Stimulated activated effector memory CD8-positive, alpha-beta T cell treated with anti-CD3 and anti-CD28 coated beads, Interleukin-12 subunit alpha, Interleukin-12 subunit beta, amount 100 ng/mL, for 72 hours (primary cell): ENCODE data around the gene RAB8A.
A peak's percentile ranks its signal among the peaks of the same experiment; 100 is the strongest.
"Not testable (repeated sequence)": the region's sequence is repeated elsewhere in the genome, so short reads cannot be mapped to it uniquely, and the experiment has no call there.

Experiments used
- ATAC-seq: fragments of 150-1000 bp; cut with Tn5 transposase; 2 replicates; pipeline ENCODE4 v1.10.0; 2021
- DNase-seq, 2 donors: peaks; one replicate each; pipeline ENCODE4 v3.0.0; 2021 to 2022; ENCODE audit warnings: low spot score in 2 of 2
- H3K27ac Mint-ChIP-seq: one replicate; pipeline ENCODE4 v1.8.0; 2022; ENCODE audit warnings: mild to moderate bottlenecking, mixed read lengths
- H3K36me3 Mint-ChIP-seq: one replicate; pipeline ENCODE4 v1.8.0; 2022; ENCODE audit warnings: mild to moderate bottlenecking, mixed read lengths
- H3K4me1 Mint-ChIP-seq: one replicate; pipeline ENCODE4 v1.8.0; 2022; ENCODE audit warnings: mixed read lengths
- H3K4me3 Mint-ChIP-seq: one replicate; pipeline ENCODE4 v1.8.0; 2022; ENCODE audit warnings: mild to moderate bottlenecking, mixed read lengths
- H3K9me3 Mint-ChIP-seq: one replicate; pipeline ENCODE4 v1.8.0; 2022; ENCODE audit warnings: mixed read lengths

The RAB8A gene

GRCh38 chr19:16117594-16118033 is 5.9 kb downstream of the RAB8A start:
- DNase-seq = peak in 1 of 2 donors; percentile 55

GRCh38 chr19:16118489-16119033 is 6.9 kb downstream of the RAB8A start:
- Mint-ChIP-seq H3K4me3 (peak overlapping the region; percentile 65), H3K9me3 (no peaks in the 10 kb centered on the region), H3K27ac (peak overlapping the region; percentile 73), H3K36me3 (peaks cover 98% of the 10 kb centered on the region), H3K4me1 (peaks cover 52% of the 10 kb centered on the region)
- ATAC-seq (peak; percentile 85), DNase-seq (peak; percentile 24 to 81)

More at GRCh38 chr19:16117594-16118033, 5.9 kb downstream of the RAB8A start:
- no peak for ATAC-seq
- Mint-ChIP-seq H3K27ac (peak overlapping the region; percentile 73), H3K4me3 (peak overlapping the region; percentile 65), H3K9me3 (no peaks in the 10 kb centered on the region), H3K36me3 (peaks cover 96% of the 10 kb centered on the region), H3K4me1 (peaks cover 57% of the 10 kb centered on the region)

DNA sequence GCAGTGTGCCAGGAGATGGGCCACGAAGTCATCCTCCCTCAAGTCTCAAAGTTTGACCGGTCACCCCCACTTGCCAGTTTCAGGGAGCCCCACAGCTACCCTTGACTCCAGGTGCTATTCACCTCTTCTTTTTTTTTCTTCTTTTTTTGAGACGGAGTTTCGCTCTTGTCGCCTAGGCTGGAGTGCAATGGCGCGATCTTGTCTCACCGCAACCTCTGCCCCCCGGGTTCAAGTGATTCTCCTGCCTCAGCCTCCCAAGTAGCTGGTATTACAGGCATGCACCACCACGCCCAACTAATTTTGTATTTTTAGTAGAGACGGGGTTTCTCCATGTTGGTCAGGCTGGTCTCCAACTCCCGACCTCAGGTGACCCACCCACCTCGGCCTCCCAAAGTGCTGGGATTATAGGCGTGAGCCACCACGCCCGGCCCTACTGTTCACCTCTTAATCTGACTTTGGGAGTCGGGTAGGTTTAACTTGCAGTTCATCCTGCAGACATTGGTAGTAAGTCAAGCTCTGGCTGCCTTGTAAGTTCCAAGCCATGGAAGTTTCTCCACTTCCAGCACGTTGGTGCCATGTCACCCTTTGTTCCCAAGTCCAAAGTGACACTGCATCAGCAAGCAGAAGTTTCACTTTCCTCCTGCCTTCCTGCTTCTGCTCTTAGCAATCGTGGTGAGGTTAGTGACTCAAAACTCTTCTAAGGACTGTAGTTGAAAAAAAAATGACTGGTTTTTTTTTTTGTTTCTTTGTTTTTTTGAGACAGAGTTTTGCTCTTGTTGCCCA is 7.6 kb downstream of the RAB8A start:
- H3K27ac Mint-ChIP-seq = peak overlapping the region; percentile 73
- not testable (repeated sequence) for H3K9me3 Mint-ChIP-seq
- peak overlapping the region; percentile 65 for H3K4me3 Mint-ChIP-seq
- peaks cover 51% of the 10 kb centered on the region for H3K4me1 Mint-ChIP-seq
- H3K36me3 Mint-ChIP-seq = peaks cover 98% of the 10 kb centered on the region
- DNase-seq (peak in 1 of 2 donors; percentile 77), ATAC-seq (peak; percentile 82)

DNA sequence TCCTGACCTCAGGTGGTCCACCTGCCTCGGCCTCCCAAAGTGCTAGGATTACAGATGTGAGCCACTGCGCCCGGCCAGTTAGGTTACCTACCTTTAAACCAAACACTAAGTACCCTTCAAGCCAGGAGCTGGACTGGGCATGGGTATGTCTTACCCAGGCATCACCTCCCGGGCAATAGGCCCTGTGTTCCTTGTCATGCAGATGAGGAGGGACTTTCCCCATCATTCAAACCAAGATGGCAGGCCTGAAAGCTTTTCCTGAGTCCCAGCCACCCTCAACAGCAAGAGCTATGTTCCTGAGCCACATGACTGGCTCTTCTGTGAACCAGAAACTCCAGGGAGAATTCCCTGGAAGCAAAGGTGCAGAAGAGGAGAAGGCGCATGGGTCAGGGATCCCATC is 9.5 kb downstream of the RAB8A start:
- Mint-ChIP-seq H3K4me1 (peaks cover 44% of the 10 kb centered on the region), H3K36me3 (peaks cover 100% of the 10 kb centered on the region), H3K9me3 (no peaks in the 10 kb centered on the region), H3K4me3 (no peak overlapping the region), H3K27ac (peak overlapping the region; percentile 23)
- ATAC-seq (no peak), DNase-seq (no peak)

GRCh38 chr19:16121967-16122366 is 10.3 kb downstream of the RAB8A start:
- Mint-ChIP-seq H3K4me1 (peaks cover 40% of the 10 kb centered on the region), H3K36me3 (peaks cover 100% of the 10 kb centered on the region), H3K9me3 (no peaks in the 10 kb centered on the region), H3K4me3 (no peak overlapping the region), H3K27ac (peak overlapping the region; percentile 23)
- DNase-seq (no peak), ATAC-seq (no peak)

GRCh38 chr19:16124953-16125352 is 13.3 kb downstream of the RAB8A start:
- no peak for ATAC-seq
- DNase-seq = no peak
- Mint-ChIP-seq H3K4me1 (peaks cover 10% of the 10 kb centered on the region), H3K36me3 (peaks cover 100% of the 10 kb centered on the region), H3K4me3 (no peak overlapping the region), H3K9me3 (no peaks in the 10 kb centered on the region), H3K27ac (peak overlapping the region; percentile 70)

DNA sequence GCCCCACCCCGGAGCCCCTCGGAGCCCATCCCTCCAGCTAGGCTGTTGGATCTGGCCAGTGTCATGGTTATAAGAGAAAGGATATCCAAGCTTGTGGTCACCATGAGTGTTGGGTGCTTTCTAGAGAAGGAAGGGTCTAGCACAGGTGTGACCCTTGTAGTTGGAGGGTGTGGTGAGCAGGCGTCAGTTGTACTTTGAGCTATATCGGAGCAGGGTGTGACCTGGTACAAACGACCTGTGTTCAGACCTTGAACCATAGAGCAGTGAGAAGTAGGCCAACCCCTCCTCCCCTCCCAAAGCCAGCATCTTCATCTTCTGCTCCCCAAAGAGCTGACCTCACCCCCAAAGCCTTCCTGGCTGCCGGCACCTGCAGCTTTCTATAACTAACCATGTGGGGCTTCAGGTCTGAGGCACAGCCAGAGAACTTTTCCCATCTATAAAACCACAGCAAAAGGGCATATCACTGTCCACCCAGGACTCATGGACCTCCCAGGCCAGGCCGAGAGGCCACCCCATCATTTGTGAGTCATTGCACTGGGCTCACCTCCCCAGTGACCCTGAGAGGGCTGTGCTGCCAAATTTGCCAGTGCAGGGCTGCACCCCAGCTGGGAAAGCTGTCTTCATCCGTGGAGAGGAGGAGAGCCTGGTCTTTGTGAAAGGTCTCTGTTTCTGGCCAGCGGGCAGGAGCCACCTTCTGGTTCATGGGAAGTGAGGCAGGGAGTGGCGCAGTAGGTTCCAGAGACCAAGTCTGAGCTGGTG is 14.2 kb downstream of the RAB8A start:
- H3K4me1 Mint-ChIP-seq = peaks cover 7% of the 10 kb centered on the region
- DNase-seq (no peak), ATAC-seq (no peak)
- H3K4me3 Mint-ChIP-seq = no peak overlapping the region
- peak overlapping the region; percentile 70 for H3K27ac Mint-ChIP-seq
- H3K9me3 Mint-ChIP-seq = no peaks in the 10 kb centered on the region
- peaks cover 100% of the 10 kb centered on the region for H3K36me3 Mint-ChIP-seq

GRCh38 chr19:16127080-16127479 is 15.4 kb downstream of the RAB8A start:
- H3K27ac Mint-ChIP-seq = peak overlapping the region; percentile 67
- ATAC-seq (no peak), DNase-seq (no peak)
- H3K4me3 Mint-ChIP-seq = no peak overlapping the region
- peaks cover 16% of the 10 kb centered on the region for H3K4me1 Mint-ChIP-seq
- H3K9me3 Mint-ChIP-seq = peaks cover 4% of the 10 kb centered on the region
- peaks cover 100% of the 10 kb centered on the region for H3K36me3 Mint-ChIP-seq

GRCh38 chr19:16127776-16128371 is 16.2 kb downstream of the RAB8A start:
- H3K36me3 Mint-ChIP-seq = peaks cover 100% of the 10 kb centered on the region
- H3K27ac Mint-ChIP-seq = no peak overlapping the region
- no peak overlapping the region for H3K4me3 Mint-ChIP-seq
- peaks cover 4% of the 10 kb centered on the region for H3K9me3 Mint-ChIP-seq
- DNase-seq (no peak), ATAC-seq (no peak)
- peaks cover 17% of the 10 kb centered on the region for H3K4me1 Mint-ChIP-seq

DNA sequence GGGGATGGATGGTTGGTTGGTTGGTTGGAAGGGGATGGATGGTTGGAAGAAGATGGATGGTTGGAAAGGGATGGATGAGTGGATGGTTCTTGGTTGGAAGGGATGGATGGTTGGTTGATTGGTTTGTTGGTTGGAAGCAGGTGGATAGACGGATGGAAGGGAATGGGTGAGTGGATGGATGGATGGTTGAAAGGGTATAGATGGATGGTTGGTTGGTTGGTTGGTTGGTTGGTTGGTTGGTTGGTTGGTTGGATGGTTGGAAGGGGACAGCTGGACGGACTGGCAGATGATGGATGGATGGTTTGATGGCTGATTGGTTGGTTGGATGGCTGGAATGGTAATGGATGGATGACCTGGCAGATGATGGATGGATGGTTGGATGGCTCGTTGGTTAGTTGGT is 20.0 kb downstream of the RAB8A start:
- H3K36me3 Mint-ChIP-seq = peaks cover 96% of the 10 kb centered on the region
- no peak overlapping the region for H3K4me3 Mint-ChIP-seq
- DNase-seq (no peak), ATAC-seq (no peak)
- peaks cover 33% of the 10 kb centered on the region for H3K4me1 Mint-ChIP-seq
- H3K9me3 Mint-ChIP-seq = peaks cover 4% of the 10 kb centered on the region
- H3K27ac Mint-ChIP-seq = no peak overlapping the region

GRCh38 chr19:16133818-16134217 is 22.1 kb downstream of the RAB8A start:
- no peak for ATAC-seq
- Mint-ChIP-seq H3K9me3 (peaks cover 4% of the 10 kb centered on the region), H3K4me1 (peaks cover 45% of the 10 kb centered on the region), H3K27ac (no peak overlapping the region), H3K4me3 (no peak overlapping the region), H3K36me3 (peaks cover 76% of the 10 kb centered on the region)
- no peak for DNase-seq

DNA sequence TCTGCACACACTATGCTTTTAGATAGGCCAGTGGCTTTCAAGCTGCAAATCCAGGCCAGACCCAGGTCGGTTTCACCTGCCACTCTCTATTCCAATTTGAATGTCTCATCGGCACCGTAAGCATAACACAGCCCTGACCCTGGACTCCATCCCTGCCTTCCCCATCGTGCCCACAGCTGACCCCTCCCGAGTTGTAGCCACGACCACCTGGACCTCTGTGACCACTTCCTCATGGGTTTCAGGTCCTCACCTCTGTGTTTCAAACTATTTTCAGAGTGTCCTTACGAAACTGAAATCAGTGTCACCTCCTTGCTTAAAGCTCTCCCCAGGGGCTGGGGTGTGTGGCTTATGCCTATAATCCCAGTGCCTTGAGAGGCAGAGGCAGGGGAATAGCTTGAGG is 22.8 kb downstream of the RAB8A start:
- H3K9me3 Mint-ChIP-seq = peaks cover 4% of the 10 kb centered on the region
- peaks cover 73% of the 10 kb centered on the region for H3K36me3 Mint-ChIP-seq
- ATAC-seq (no peak), DNase-seq (no peak)
- peak overlapping the region; percentile 29 for H3K27ac Mint-ChIP-seq
- no peak overlapping the region for H3K4me3 Mint-ChIP-seq
- peaks cover 52% of the 10 kb centered on the region for H3K4me1 Mint-ChIP-seq

GRCh38 chr19:16135430-16136127 is 23.9 kb downstream of the RAB8A start:
- Mint-ChIP-seq H3K36me3 (peaks cover 62% of the 10 kb centered on the region), H3K4me1 (peaks cover 62% of the 10 kb centered on the region), H3K9me3 (peaks cover 4% of the 10 kb centered on the region), H3K4me3 (no peak overlapping the region), H3K27ac (peak overlapping the region; percentile 69)
- ATAC-seq = no peak
- no peak for DNase-seq

DNA sequence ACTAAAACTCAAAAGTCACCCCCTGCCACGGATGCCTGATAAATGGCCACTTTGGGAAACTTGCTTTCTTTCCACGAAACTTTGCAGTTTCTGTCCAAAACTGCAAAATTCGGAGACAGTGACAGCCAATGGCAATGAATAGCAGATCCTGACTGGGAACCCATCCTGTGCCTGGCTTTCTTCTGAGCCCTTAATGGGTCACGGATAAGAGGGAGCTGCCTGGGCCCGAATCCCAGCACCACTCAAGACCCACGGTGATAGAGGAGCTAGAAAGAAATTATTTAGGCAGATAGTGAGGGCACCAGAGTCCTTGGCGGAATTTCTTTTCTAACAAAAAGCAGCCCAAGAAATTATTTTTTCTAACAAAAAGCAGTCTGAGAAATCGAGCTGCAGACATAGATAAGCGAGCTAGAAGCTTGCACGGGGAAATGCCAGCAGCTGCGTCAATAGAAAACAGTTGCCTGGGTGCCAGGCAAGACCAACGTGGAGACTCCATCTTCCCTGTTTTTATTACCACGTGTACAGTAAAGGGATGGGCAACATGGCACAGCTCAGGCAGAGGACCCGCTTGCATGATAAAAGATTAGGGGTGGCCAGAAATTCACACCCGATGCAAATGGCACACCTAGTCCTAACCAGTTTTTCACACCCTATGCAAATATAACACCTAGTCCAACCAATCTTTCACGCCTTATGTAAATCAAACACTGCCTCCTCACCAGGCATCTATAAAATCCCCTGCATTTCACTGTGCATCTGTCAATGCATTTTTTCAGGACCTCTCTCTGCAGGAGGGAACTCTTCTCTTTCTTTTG is 24.7 kb downstream of the RAB8A start:
- no peak overlapping the region for H3K4me3 Mint-ChIP-seq
- no peak for DNase-seq
- H3K27ac Mint-ChIP-seq = peak overlapping the region; percentile 69
- no peak for ATAC-seq
- peaks cover 65% of the 10 kb centered on the region for H3K4me1 Mint-ChIP-seq
- peaks cover 54% of the 10 kb centered on the region for H3K36me3 Mint-ChIP-seq
- no peaks in the 10 kb centered on the region for H3K9me3 Mint-ChIP-seq
